GM21423 (cell line): ENCODE measurements around the gene NPHP4.
"Not testable (repeated sequence)": the region's sequence is repeated elsewhere in the genome, so short reads cannot be mapped to it uniquely, and the experiment has no call there.

Experiments used
- ATAC-seq: cut with Tn5 transposase; IDR thresholded peaks from one replicate; pipeline ENCODE4 v1.9.1; 2021; ENCODE audit warnings: mild to moderate bottlenecking, moderate library complexity; ENCODE audit not compliant: unreplicated experiment

NPHP4 gene

DNA sequence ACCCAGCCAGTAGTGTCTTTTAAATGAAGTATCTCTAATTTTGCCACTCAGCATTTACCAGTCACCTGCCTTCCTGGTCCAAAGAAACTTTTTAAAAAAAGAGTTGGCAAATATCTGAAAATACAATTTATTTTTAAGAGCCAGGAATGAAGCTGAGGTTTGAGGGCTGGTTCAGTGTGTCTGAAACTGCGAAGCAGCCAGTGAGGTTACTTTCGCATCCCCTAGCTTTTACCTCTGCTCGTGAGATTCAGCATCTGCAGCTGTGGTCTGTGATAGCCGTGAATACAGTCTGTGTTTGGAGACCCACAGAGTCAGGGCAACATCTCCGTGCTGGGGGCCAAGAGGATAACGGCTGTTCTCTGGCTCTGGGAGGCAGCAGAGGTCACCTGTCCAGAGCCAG is 32.2 kb upstream of the NPHP4 start:
- no peak for ATAC-seq

DNA sequence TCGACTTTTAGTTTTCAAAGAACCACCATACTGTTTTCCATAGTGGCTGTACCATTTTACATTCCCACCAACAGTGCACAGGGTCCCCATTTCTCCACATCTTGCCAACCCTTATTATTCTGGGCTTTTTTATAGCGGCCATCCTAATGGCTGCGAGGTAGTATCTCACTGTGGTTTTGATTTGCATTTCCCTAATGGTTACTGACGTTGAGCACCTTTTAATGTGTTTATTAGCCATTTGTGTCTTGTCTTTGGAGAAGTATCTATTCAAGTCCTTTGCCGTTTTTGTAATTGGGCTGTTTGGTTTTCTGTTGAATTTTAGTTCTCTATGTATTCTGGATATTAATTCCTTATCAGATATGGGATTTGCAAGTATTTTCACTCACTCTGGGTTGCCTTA is 31.1 kb upstream of the NPHP4 start:
- no peak for ATAC-seq

DNA sequence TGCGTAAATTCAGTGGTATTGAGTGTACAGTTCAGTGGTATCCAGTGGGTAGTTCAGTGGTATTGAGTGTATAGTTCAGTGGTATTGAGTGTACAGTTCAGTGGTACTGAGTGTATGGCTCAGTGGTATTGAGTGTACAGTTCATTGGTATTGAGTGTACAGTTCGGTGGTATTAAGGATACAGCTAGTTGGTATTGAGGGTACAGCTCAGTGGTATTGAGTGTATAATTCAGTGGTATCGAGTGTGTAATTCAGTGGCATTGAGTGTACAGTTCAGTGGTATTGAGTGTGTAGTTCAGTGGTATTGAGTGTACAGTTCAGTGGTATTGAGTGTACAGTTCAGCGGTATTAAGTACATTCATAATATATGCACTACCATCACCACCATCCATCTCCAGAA is 30.0 kb upstream of the NPHP4 start:
- no peak for ATAC-seq

DNA sequence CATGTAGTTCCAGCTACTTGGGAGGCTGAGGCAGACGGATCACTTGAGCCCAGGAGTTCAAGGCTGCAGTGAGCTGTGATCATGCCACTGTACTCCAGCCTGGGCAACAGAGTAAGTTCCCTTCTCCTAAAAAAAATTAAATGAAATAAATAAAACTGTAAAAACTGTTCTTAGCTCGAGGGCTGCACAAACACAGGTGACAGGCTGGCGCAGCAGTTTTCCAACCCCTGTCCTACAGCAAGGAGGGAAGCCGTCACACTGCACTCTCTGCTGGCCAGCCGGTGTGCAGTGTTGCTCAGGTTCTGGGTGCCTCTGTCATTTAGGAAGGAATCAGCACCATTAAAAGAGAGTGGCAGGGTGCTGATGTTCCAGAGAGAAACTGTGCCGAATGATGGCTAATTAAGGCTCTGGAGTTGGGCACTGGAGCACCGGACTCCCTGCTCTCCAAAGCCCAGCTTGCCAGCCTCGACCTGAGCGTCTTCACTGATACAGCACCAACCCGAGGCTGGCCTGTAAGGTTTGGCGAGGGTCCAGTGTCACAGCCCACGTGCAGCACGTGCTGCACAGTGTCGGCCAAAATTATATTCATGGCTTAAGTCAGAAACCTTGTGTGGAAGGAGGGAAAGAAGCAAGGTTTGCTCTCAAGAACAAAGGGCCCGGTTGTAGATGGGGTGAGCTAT is 27.1 kb upstream of the NPHP4 start:
- ATAC-seq = no peak

DNA sequence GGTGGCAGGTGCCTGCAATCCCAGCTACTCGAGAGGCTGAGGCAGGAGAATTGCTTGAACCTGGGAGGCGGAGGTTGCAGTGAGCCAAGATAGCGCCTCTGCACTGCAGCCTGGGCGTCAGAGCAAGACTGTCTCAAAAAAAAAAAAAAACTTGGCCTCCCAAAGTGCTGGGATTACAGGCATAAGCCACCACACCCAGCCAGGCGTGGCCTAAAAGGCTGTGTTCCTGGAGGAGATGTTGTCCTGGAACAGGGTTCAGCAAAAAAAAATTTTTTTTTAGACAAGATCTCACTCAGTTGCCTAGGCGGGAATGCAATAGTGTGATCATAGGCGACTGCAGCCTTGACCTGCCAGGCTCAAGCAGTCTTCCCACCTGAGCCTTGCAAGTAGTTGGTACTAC is 25.4 kb upstream of the NPHP4 start:
- ATAC-seq = not testable (repeated sequence)

DNA sequence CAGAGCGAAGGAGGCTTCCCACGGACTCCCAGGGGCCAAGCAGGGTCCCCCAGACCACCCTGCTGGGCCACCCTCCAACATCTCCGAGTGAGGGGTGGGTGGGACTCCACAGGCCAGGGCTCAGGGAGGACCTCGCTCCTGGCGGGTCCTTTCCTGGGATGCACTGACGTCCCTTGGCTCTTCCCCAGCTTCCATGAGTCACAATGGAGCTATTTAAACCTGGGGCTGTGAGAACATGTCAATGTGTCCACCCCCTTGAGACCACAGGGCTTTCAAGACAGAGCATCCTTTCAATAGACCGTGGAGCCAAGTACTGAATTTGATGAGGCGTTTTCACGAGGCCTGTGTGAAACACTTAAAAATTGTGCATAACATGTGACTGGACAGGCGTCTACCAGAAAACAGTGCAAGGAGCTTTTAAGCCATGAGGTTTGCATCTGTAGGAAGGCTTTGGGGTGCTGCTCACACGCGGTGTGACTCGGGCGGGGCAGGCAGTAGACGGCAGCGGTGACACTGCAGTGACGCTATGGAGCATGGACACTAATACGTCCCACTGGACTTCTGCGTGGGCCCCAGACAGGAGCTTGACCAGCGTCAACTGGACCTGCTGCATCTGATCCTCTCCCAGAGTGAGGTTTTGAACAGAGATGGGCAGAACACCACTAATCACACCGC is 24.1 kb upstream of the NPHP4 start:
- ATAC-seq = no peak

DNA sequence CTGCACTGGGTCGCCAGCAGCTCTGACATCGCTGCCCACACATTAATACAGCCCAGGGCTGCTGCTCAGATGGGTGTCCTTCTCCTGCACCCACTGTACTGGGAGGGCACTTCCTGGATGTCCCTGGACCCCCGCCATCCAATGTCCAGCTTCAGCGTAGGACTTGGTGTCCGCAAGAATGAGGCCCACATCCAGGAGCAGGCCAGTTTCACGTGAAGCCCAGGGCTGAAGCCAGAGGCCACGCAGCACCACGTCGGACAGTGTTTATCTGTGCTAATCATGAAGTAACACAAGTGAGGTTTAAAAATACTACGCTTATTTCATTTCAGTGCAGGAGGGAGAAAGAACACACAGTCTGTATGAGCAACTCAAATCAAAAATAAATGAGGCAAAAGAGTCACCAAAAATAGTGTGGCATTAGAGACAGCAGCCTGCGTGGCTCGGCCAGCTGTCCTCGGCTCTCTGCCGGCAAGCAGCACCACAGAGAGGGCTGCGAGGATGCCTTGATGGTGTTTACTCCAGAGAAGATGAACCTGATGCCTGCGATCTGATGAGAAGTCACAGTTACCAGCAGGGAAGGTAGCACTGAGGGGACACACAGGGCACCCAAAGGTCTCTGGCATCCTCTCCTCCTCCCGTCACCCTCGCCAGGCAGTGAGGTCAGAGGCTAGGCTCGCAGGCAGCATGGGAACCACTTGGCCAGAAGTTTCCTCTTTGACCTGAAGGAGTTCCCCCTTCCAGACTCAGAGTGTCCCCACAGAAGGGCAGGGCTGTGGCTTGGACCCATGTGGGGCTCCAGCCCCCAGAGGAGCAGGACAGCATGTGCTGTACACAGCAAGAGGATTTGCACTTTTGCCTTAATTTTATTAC is 22.1 kb upstream of the NPHP4 start:
- ATAC-seq = no peak

DNA sequence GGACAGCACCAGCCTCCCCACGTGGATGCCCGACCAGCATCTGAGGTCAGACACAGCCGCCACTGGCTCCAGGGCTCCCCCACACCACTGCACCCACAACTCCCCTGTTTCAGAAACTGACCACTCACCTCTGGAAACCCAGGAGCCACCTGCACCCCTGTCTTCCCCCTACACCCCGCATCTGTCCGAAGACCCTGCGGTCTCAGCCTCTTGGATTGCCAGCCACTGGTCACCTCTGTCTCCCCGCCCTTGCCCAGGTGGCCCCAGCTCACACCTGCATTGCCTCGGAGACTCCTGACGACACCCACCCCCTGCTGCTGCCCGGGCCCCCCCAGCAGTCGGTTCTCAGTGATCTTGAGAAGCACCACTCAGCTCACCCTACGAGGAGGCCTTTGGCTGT is 21.3 kb upstream of the NPHP4 start:
- no peak for ATAC-seq

DNA sequence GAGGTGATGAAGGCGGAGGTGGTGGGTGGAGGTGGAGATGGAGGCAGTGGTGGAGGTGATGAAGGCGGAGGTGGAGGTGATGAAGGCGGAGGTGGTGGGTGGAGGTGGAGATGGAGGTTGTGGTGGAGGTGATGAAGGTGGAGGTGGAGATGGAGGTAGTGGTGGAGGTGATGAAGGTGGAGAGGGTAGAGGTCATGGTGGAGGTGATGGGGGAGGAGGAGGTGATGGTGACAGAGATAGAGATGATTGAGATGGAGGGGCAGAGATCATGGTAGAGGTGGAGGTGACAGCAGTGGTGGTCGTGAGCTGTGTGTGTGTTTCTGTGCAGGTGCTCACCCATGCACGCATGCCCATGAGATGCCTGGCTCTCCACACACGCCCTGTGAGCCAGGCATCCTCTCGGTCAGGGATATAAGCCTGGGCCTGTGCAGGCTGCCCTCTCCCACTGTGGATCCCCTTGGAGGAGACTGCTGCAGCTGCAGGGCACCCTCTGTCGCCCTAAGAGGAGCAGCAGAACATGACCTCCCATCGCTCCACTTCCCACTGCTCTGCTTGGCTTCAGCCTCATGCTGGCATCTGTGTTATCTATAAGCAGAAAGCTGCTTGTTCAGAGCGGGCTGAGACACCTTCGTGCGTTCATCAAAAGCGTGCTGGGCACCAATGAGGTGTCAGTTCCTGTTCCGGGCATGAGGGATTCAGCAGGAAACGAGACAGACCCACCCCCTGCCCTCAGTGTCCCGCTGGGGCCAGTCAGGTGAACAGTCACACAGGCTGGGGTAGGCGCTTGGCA is 20.5 kb upstream of the NPHP4 start:
- no peak for ATAC-seq

DNA sequence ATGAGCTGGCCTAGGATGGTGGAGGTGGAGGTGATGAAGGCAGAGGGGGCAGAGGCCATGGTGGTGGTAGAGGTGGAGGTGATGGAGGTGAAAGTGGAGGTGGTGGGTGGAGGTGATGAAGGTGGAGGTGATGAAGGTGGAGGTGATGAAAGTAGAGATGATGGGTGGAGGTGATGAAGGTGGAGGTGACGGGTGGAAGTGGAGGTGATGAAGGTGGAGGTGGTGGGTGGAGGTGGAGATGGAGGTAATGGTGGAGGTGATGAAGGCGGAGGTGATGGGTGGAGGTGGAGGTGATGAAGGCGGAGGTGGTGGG is 19.7 kb upstream of the NPHP4 start:
- ATAC-seq = no peak

DNA sequence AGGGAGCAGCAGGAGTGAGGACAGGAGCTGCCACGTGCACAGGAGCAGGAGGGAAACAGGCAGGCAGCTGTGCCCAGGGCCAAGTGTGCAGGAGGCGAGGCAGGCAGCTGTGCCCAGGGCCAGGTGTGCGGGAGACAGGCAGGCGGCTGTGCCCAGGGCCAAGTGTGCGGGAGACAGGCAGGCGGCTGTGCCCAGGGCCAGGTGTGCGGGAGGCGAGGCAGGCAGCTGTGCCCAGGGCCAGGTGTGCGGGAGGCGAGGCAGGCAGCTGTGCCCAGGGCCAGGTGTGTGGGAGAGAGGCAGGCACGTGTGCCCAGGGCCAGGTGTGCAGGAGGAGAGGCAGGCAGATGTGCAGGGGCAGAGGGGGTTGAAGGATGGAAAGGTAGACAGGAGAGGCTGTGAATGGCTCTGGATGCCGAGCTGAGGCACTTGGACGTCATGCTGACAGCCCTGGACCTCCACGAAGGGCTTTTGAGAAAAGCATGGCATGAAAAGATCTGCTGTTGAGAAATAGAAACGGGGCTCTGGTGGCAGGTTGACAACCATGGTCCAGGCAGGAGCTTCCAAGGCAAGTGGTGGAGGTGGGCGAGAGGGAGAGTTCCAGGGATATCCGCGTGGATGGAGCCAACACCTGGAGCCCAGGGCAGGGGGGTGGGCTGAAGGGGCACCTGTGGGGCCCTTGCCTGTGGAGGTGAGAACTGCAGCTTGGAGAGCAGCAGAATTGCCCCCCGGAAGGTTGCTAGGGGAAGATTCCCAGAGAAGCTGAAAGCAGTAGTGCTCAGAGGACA is 19.1 kb upstream of the NPHP4 start:
- ATAC-seq = no peak

DNA sequence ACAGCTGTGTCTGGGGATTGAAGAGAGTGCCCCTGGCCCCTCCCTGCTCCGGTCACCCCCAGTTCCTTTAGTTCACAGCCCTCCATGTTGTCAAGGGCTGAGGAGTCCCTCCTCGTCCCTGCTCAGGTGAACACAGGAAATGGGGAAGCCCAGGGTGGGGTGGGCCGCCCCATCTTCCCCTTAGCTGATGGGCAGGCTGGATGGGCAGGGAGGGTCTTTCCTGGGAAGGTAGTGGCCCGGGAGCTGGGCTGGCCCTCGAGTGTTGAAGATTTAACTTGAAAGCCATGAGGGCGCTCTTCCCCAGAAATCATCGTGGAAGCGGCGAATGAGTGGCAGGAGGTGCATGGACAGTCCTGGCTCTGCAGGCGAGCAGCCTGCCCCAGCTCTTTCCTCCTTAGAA is 18.3 kb upstream of the NPHP4 start:
- no peak for ATAC-seq

DNA sequence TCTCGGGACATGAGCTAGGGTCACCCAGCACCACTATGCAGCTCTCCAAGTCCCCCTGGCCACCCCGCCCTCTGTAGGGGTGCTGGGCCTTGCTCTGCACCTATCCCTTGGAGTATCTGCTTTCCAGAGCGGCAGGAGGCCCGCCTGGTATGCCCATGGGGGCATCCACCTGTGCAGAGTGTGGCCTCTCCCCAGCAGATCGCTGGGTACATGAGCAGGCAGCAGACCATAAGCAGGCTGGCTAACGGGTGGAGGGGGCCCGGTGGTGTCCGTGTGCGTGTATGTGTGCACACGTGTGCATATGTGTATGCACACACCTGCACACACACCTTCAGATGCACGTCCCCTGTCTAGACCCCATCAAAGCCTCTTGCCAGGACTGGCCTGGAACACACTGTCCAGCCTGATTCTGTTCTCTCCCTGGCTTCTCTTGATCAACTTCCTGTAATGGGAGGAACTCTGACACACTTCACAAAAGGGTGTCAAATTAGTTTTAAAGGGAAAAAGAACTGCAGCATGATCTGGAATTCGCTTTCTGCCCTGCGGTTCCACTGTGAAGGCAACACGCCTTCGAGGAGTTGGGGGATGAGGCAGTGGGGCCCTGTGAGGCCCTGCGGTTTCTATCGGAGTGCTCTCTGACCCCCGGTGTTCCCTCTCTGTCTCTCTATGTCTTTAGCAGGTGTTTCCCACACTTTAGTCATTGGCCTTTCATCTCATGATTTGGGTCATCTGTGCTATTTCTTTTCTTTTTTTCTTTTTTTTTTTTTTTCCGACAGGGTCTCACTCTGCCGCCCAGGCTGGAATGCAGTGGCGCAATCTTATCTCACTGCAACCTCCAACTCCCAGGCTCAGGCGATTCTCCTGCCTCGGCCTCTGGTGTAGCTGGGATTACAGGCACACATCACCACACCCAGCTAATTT is 17.2 kb upstream of the NPHP4 start:
- no peak for ATAC-seq

DNA sequence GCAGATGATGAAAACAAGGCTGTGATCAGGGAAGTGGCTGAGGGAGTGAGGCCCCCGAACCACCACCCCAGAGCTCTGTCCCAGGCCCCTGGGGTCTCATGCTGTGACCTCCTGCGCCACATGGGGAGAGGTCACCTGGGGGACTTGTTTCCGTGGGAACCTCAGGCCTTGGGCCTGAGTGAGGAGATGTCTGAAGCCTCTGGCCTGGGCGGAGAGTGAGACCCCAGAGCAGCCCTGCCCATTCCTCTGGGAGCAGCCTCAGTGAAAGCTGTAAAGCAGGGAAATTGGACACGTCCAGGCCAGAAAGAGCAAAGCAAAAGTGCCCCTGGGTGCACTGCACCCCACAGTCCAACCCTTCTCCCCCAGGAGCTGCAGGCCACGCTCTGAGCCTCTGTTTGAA is 16.5 kb upstream of the NPHP4 start:
- ATAC-seq = no peak

DNA sequence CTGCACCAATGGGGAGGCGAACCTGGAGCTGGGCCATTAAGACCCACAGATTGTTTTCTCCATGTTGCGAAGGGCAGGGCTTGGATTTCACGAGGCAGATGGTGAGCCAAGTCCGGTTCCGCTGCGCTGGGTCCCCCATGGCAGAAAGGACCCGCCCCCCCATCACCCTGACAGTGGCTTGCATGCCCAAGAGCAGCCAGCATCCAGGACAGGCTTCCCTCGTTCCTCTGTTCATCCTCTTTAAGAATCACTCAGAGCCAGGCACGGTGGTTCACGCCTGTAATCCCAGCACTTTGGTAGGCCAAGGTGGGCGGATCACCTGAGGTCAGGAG is 15.8 kb upstream of the NPHP4 start:
- ATAC-seq = no peak

DNA sequence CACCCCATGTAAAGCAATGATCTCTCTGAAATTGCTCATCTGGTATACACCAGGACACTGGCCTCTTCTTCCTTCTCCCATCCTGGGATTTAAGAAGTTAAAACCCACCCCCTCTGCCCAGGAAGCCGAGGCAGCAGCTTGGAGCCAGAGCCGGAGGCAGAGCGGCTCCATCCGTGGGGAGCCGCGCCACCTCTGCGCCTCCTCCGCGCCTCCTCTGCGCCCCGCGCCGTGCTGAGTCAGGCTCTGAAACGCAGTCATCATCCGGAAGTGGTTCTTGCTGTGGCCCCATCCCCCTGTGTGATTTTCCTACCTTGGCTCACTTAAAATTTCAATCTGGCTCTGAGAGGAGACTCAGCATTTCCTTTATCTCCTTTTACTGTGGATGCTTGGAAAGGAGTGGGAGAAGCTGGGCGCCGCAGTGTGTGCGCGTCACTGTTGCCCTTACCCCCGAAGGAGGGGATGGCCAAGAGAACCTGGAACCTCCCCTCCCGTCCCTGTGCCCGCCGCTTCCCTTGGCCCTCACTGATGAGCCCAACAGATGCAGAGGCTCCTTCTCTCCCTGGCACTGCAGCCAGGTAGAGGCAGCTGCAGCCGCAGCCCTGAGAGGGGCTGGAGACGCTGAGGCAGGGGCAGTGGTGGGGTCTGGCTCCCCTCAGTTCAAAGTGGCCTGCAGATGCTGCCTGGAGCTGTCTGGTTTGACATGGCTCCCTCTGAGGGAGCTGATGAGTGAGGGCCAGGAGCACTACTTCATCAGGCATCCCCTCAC is 15.3 kb upstream of the NPHP4 start:
- no peak for ATAC-seq

DNA sequence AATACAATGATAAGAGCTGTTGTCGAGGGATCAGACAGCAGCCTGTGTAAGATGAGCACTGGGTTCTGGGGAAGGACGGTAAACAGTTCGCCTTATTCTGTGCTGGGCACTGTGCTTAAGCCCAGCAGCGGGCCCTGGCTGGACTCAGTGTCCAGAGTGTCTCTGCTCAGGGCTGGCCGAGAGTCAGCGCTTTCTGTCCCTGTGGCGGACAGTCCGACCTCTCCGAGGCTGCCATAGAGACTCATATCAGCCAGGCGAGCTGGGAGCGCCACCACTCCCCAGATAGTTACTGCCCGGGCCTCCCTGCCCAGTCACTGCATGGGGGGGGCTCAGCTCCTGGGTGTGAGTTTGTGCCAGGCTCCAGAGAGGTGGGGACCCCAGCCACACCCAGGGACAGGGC is 14.7 kb upstream of the NPHP4 start:
- ATAC-seq = no peak

DNA sequence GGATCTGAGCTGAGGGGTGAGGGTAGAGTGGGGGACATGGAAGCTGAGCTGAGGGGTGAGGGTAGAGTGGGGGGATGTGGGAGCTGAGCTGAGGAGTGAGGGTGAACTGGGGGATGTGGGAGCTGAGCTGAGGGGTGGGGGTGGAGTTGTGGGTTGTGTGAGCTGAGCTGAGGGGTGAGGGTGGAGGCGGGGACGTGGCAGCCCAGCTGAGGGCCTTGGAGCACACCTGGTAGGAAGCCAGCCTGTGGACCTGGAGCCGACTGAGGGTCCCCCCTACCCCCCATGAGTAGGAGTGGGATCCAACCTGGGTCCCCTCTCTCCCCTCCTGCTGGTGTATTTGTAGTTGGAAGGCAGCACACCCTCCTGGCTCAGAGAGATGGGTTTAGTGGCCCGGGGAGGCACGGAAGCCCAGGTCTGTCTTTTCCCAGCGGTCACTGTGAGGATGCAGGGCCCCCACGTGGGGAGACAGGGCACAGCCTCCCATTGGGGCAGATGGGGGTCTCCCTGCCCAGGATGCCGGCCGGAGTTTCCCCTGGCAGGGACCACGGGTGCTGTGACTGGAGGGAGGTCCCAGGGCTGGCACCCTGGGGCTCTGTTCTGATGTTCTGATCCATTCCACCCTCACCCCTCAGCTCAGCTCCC is 13.2 kb upstream of the NPHP4 start:
- no peak for ATAC-seq
